ENCODE results near the gene PRKAR1B.

GRCh38 chr7:741191-741671, 14.2 kb upstream of the PRKAR1B start:
- TF ChIP-seq CTCF (conservative IDR thresholded peaks at IDR 0.05; ENCODE audit: low read depth, low read length) (no peak), EZH2 (IDR thresholded peaks at IDR 0.05; ENCODE audit: borderline replicate concordance, low read depth, low read length, poor library complexity, severe bottlenecking) (no peak)

All from A673 (cell line).